Stimulated activated CD8-positive, alpha-beta memory T cell treated with anti-CD3 and anti-CD28 coated beads, Interleukin-4, amount 100 ng/mL, for 1 hour (primary cell): ENCODE data around the gene RBM5.
A peak's percentile ranks its signal among the peaks of the same experiment; 100 is the strongest.
"Not testable (repeated sequence)": the region's sequence is repeated elsewhere in the genome, so short reads cannot be mapped to it uniquely, and the experiment has no call there.

Source experiments
- DNase-seq, 2 donors: peaks; one replicate each; pipeline ENCODE4 v3.0.0-alpha.2; 2020; ENCODE audit warnings: low read depth in 2 of 2, low spot score in 1 of 2

Gene RBM5

GRCh38 chr3:50088725-50089608 is at the start of gene RBM5:
TSS of gene RBM5 (plus strand) at chr3:50088919. CDS start at chr3:50090435, 1,516 bp downstream.
- peak; percentile 77 to 85 for DNase-seq

GRCh38 chr3:50044976-50045375 is 43.7 kb upstream of the RBM5 start:
- DNase-seq: no peak

- no peak for DNase-seq
Measured at GRCh38 chr3:50047426-50047825, 41.3 kb upstream of the RBM5 start.

- no peak for DNase-seq
Measured at GRCh38 chr3:50050361-50050760, 38.4 kb upstream of the RBM5 start.

- DNase-seq: no peak
Measured at GRCh38 chr3:50057756-50058155, 31.0 kb upstream of the RBM5 start.

GRCh38 chr3:50068134-50068533 is 20.6 kb upstream of the RBM5 start:
- no peak for DNase-seq

GRCh38 chr3:50078091-50078490 is 10.6 kb upstream of the RBM5 start:
- no peak for DNase-seq

- DNase-seq: no peak
Measured at GRCh38 chr3:50078622-50079021, 10.1 kb upstream of the RBM5 start.

GRCh38 chr3:50084951-50085350 is 3.8 kb upstream of the RBM5 start:
- DNase-seq: not testable (repeated sequence)

- DNase-seq: no peak
Measured at GRCh38 chr3:50089609-50089945, 858 bp downstream of the RBM5 start.

GRCh38 chr3:50090984-50091383 is 2.3 kb downstream of the RBM5 start:
- no peak for DNase-seq

GRCh38 chr3:50095352-50095998 is 6.8 kb downstream of the RBM5 start:
- no peak for DNase-seq

- DNase-seq: no peak
Measured at GRCh38 chr3:50100386-50100785, 11.7 kb downstream of the RBM5 start.

- no peak for DNase-seq
Measured at GRCh38 chr3:50100956-50101845, 12.5 kb downstream of the RBM5 start.

GRCh38 chr3:50102558-50102957 is 13.8 kb downstream of the RBM5 start:
- DNase-seq: no peak

- no peak for DNase-seq
Measured at GRCh38 chr3:50111757-50112156, 23.0 kb downstream of the RBM5 start.

- no peak for DNase-seq
Measured at GRCh38 chr3:50112462-50112861, 23.7 kb downstream of the RBM5 start.

GRCh38 chr3:50117120-50117519 is 28.4 kb downstream of the RBM5 start:
- no peak for DNase-seq

- no peak for DNase-seq
Measured at GRCh38 chr3:50118237-50118636, 29.5 kb downstream of the RBM5 start.

GRCh38 chr3:50119786-50120185 is 31.1 kb downstream of the RBM5 start:
- DNase-seq: no peak

GRCh38 chr3:50120364-50121071 is 31.8 kb downstream of the RBM5 start:
- no peak for DNase-seq
